Pulmonary artery endothelial cell (primary cell): ENCODE results near the gene CCNY. TPM values are rescaled to one million over a fixed set of nuclear protein-coding genes. Genes with fewer than 3 reads are reported as not detected.

Experiments
- DNase-seq: peaks from one replicate; pipeline ENCODE4 v3.0.0-alpha.2; 2011; ENCODE audit warnings: low read depth, low spot score
- total RNA-seq: library from RNA; depleted of rRNA; stranded (reverse); fragments of >200 nt; gene quantifications from 2 replicates; pipeline ENCODE4 v1.2.3, GENCODE V29; 2014

Gene CCNY
- total RNA-seq, 1 donor from 2014 or later: 93.8 TPM

DNA sequence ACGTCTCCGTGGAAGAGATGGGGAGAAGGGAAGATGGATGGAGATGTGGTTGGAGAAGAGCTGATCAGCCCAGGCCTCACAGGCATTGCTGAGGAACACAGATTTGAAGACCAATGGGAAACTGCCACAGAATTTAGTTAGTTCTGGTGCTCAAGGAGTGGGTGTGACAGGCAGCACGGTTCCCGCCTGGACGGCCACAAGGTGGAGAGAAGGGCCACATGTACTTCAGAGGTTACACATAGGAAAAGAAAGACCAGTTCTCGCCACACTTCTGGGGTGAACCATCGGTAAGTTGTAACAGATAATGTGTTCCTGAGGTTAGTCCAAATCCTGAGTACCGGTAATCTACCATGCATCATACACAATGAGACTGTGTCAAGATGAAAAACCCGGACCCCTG lies 239.3 kb downstream of the CCNY start:
- no peak for DNase-seq

DNA sequence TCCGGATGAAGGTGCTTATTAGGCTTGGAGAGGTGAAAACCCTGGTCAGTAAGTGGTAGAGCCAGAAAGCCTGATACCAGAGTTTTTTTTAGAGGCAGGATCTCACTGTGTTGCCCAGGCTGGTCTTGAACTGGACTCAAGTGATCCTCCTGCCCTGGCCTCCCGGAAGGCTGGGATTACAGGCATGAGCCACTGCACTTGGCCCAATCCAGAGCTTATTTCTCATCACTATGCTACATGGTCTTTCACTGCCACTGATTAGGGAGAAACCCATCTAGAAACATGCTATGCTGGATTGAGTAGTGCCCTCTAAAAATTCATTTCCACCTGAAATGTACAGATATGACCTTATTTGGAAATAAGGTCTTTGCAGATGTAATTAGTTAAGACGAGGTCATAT lies 240.4 kb downstream of the CCNY start:
- DNase-seq: no peak

DNA sequence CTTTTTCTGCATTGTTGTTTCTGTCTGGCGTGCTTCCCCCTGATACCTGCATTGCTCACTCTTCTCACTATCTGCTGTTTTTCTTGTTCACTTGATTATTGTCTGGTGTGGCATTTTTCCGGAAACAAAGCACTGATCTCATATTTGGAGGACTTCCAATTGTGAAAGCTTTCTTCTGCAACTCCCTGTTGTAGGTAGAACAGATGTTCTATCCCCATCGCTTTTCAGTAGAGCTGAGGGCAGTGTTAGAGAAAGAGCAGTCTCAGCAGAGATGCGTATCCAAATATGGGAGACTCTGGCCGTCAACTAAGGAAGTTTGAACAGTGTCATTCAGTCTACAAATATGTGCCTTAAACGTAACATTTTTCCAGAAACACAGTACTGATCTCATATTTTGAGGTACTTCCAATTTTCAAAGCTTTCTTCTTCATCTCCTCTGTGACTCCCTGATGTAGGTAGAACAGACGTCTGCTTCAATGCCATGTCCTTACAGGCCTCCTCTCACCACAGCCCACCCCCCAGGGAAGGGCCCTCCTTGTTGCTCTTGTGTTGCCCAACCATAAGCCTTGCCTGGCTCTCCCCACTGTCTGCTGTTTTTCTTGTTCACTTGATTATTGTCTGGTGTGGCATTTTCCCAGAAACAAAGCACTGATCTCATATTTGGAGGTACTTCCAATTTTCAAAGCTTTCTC lies 241.8 kb downstream of the CCNY start:
- peak; percentile 35 for DNase-seq

DNA sequence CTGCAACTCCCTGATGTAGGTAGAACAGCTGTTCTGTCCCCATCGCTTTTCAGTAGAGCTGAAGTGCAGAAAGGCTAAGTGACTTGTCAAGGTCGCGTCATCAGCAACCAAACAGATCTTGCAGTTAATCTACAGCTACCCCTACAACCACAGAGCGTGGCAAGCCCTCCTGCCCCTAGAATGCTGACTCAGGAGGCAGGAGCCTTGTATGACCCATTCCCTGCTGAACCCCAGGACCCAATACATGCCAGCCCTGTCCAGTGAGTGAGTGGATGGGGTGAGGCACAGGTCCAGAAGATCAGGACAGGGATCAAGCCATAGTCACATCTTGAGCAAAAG lies 242.3 kb downstream of the CCNY start:
- DNase-seq: no peak

DNA sequence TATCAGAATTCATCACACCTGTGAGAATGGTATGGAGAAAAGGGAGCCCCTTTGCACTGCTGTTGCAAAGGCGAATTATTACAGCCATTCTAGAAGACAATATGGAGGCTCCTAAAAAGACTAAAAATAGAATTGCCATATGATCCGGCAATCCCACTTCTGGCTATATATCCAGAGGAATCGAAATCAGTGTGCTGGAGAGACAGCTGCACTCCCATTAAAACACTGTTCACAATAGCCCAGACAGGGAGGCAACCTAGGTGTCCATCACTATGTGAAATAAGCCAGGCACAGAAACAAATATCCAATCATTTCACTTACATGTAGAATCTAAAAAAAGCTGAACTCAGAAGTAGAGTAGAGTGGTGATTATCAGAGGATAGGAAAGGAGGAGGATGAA lies 242.8 kb downstream of the CCNY start:
- no peak for DNase-seq

DNA sequence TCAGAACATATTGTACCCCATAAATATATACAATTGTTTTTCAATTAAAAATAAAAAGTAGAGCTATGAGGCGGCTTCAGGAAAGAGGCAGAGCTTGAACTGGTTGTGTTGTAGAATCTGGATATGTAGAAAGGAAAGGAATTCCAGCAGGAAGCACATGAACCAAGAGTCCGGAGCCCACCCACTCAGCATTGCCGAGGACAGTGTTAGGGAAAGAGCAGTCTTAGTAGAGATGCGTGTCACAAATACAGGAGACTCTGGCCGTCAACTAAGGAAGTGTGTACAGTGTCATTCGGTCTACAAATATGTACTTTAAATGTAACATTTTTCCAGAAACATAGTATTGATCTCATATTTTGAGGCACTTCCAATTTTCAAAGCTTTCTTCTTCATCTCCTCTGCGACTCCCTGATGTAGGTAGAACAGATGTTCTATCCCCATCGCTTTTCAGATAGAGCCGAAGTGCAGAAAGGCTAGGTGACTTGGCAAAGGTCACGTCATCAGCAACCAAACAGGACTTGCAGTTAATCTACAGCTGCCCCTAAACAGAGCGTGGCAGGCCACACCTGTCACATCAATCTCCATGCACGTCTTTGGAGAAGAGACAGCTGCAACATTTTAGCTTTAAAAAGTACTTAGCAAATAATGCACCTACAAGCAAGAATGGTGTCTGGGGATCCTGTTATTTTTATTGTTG lies 243.6 kb downstream of the CCNY start:
- no peak for DNase-seq

DNA sequence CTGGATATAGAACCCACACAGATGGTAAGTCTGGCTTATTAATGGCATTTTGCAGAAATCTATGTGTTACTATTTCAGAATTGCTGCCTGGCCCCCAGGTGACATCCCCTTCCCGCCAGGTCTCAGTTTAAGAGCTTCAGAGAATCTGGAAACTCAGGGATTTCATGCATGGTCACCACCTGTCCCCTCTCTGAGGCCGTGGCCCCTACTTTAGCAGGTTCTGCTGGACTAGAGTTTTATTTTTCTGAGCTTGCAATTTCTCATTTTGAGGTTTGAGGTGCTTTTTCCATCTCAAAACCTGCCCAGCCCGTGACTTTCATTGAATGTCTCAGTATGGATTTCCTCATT lies 244.1 kb downstream of the CCNY start:
- DNase-seq: no peak

DNA sequence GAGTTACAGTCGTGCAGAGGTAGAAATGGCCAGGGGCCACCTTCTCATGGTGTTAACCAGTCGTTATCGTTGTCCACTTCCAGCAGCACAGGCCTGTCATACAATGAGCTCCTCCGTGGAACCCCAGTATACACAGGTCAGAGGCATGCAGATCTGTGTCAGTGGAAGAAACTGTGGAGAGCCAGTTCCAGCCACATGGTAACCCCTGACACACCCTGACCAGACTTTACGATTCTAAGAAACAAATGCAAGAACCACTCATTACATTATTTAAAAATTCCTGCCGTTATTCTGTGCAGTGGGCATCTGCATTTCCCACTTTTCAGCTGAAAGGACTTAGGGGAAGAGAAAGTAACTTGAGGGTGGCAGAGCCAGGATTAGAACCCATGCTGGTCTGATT lies 245.3 kb downstream of the CCNY start:
- no peak for DNase-seq

DNA sequence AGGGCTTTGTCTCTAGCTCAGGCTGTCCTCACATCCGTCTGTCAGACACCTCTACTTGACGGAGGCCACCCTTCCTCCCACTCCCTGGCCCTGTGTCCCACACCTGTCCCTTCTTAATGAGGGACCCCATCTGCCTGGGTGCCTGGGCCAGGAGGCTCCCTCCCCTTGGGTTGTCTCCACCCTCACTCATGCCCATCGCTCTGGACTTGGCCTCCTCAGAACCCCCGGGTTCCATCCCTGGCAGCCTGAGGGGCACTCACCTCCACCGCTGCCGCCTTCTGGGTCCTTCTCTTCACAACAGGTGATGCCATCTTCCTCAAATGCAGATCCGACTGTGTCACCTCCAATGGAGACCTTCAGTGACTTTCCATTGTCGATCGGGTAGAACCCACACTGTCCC lies 248.6 kb downstream of the CCNY start:
- no peak for DNase-seq

DNA sequence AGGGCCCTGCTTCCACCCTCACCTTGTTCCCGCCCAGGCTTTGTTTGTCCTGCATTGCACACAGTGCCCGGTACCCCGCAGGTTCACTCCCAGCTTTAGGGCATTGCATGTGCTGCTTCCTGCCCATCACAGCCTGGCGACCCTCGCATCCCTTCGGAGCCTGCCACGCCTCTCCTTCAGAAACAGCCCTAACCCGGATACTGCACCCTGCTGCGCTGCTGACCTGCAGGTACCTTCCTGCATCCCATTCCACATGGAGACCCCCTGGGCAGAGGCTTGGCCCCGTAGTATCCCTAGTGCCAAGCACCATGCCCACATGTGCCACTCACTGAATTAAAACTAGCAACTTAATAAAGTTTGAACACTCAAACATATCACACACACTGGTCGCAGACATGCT lies 249.0 kb downstream of the CCNY start:
- DNase-seq: no peak

DNA sequence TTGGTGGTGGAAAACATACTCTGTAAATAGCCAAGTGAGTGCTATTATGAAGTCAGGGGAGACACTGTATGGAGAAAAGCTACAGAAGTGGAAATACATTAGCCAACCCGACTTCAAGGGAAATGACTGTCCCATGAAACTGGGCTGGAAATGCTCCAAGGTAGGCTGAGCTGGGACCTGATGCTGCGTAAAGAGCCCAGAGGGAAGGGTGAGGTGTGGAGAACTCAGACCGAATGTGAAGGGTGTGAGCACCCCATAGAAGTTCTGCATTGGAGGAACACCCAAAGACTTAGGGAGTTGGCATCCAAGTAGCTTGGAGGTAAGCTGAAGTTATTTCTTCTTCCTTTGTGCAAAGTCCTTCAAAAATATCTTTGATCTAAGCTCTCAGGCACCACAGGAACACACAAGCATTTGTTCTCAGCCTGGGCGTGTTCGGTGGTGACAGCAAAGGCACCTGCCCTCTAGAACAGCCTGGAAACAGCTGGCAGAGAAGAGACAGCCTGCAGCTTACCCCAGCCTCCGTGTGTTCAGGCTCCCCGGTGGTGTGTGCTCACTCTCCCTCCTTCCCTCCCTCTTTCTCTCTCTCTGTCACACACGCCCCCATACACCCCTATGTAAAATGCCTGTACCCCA lies 249.7 kb downstream of the CCNY start:
- no peak for DNase-seq

DNA sequence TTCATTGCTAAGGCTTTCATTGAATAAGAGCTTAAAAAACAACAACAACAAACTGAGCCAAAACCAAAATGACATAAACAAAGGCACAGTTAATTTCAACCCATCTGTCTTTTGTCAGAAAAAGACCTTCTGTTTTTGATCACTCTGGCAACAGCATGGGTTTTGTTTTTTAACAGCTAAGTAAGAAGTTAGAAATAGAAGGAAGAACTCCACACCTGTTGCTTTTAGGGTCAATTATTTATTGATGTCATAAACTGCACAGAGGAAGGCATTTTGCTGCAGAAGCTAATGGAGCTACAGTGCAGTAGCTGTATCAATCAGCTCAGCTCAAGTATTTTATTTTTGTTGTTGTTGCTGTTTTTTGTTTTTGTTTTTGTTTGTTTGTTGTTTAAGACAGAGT lies 252.5 kb downstream of the CCNY start:
- DNase-seq: no peak

DNA sequence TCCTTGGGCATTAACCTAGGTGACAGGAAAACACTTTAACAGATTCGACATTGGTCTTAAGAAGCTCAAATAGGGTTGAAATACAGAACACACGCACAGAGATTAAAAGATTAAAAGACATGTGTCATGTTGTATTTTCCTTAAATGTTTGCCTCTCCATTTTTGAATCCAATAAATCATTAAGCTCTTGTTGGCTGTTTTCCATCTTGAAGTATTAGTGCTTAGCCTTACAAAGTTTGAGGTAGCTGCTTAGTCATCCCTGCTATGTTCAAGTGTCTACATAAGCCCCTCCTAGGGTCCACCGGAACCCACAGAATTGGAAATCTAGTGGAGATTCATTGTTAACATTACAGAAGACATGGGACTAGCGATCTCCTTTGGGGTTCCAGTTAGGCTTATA lies 256.1 kb downstream of the CCNY start:
- DNase-seq: no peak

DNA sequence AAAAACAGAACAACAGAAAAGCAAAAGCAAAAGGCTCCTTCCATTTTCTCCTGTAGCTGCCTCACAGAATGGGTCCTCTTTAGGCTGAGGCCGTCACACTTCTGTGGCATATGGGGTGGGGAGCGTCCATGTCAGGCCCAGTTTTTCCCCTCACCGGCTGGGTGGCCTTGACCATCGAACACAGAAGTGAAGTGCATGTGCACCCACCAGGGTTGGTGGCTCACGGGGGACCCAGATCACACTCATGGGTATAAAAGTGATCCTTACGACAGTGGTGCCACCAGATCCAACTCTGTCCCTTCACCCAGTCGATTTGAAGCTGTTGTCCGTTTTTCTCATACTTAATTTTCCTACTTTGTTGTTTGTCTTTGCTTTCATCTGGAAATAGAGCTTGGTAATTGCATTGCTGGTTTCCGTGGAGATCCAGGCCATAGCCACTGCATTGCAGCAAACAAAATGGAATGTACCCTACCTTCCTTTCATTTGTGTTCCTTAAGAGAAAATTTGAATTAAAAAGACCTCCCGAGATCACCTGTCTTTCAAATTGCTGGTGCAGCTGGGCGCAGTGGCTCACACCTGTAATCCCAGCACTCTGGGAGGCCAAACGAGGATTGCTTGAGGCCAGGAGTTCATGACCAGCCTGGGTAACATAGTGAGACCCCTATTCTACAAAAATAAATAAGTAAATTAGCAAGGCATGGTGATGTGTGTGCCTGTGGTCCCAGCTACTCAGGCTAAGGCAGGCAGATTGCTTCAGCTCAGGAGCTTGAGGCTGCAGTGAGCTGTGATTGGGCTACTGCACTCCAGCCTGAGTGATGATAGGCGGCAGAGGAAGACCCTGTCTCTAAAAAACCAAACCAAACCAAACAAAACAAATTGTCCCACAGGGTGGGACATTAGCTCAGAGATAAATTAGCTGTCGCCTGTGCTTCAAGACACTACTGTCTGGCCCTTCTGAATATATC lies 258.1 kb downstream of the CCNY start:
- no peak for DNase-seq

DNA sequence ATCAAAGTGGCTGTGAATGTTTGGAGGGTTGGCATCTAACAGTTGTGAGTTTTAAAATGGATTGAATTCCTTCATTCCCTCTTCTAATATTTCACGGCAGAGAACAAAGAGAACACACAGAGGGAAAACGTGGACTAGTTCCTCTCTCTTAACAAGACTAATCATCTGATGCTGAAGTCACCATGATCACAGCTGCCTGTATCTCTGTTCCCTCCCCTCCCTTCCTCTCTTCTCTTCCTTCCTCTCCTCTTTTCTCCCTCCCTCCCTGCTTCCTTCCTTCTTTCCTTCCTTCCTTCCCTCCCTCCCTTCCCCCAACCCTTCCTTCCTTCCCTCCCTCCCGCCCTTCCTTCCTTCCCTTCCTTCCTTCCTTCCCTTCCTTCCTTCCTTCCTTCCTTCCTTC lies 258.8 kb downstream of the CCNY start:
- no peak for DNase-seq

DNA sequence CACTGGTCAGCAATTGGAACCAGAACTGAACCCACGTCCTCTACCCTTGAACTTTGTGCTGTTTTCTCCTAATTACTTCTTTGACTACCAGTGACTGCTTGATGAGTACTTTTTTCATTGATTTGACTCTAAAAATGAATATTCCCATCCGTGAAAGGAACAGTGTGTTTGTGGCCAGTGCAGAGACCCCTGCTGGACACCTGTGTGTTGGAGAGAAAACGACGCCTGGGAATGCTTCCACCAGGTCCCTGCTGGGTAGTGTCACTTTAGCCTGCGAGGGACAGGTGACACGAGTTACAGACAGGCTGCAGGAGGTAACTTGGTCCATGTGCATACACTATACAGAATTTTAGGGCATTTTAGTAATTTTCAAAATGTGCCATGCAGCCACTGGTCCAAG lies 262.1 kb downstream of the CCNY start:
- no peak for DNase-seq

DNA sequence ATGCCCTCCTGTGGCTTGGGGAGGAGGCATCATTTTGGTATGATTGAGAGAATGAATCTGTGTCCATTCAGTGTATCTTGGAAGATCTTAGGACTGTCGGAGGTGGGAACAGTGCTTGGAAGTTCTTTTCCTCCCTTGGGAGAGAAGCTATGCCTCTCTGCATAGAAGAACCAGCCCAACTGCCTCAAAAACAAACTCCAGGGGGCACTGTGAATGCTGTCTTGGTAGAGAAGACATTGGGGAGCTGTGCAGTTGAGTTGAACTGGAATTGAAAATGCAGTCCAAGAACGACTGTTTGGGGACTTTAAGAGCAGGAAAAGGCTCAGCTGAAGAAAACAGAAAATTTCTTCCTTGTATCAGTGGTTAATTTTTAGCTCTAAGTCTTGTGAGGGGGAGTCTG lies 263.9 kb downstream of the CCNY start:
- no peak for DNase-seq

DNA sequence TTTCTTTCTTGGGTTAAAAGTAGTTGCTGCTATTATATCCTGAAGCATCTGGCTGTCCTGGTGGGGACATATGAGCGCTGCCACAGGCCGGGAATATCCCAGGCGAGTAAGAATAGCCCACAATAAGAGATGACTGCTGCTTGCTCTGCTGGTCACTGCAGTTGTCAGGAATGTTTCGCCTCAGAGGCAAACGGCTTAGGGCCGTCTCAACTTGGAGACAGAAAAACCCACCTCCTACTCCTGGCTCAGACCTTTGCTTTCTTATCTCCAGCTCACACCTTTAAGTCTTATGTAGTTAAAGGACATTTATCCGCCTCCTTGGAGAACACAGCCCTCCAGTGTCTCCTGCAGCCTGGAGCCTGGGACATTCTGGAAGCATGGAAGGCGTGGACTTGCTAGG lies 268.9 kb downstream of the CCNY start, which contains the start of gene GJD4:
TSS of gene GJD4 (plus strand) at position 151 of the 400 bp plus-strand sequence. CDS start at position 378, 227 bp downstream.
- DNase-seq: no peak

DNA sequence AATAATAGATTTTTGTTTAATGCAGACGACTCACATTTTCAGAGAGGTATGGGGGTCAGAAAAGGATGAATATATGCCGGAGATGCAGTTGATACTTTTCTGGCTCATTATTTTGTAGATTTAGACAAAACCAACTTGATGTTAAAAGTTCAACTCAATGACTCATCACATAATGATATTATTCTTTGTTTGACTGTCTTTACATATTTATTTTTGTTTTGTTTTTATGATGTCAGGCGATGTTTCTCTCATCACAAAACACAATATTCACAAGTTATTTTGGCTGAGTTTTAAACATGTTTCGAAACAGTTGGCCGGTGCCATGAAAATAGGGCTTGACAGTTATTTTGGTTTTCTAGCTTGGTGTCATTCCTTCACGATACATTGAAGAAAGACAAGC lies 270.1 kb downstream of the CCNY start:
- DNase-seq: no peak

DNA sequence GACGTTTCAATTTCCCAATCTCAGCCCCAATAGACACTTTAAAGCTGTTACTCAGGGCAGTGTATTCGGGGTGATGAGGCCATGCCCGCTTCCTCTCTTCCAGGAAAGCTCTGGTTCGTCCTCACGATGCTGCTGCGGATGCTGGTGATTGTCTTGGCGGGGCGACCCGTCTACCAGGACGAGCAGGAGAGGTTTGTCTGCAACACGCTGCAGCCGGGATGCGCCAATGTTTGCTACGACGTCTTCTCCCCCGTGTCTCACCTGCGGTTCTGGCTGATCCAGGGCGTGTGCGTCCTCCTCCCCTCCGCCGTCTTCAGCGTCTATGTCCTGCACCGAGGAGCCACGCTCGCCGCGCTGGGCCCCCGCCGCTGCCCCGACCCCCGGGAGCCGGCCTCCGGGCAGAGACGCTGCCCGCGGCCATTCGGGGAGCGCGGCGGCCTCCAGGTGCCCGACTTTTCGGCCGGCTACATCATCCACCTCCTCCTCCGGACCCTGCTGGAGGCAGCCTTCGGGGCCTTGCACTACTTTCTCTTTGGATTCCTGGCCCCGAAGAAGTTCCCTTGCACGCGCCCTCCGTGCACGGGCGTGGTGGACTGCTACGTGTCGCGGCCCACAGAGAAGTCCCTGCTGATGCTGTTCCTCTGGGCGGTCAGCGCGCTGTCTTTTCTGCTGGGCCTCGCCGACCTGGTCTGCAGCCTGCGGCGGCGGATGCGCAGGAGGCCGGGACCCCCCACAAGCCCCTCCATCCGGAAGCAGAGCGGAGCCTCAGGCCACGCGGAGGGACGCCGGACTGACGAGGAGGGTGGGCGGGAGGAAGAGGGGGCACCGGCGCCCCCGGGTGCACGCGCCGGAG lies 271.4 kb downstream of the CCNY start:
- no peak for DNase-seq

DNA sequence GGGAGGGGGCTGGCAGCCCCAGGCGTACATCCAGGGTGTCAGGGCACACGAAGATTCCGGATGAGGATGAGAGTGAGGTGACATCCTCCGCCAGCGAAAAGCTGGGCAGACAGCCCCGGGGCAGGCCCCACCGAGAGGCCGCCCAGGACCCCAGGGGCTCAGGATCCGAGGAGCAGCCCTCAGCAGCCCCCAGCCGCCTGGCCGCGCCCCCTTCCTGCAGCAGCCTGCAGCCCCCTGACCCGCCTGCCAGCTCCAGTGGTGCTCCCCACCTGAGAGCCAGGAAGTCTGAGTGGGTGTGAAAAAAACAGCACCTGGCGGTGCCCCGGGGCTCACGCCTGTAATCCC lies 272.0 kb downstream of the CCNY start:
- DNase-seq: no peak
